Measurements from ENCODE around the gene ARHGAP15. TPM values are rescaled to one million over a fixed set of nuclear protein-coding genes. Genes with fewer than 3 reads are reported as not detected.

The ARHGAP15 gene
- total and polyA plus RNA-seq, 8 donors: 0.69 to 5.2 (median 1.5) TPM

- intact Hi-C loops (cut with DNase I): no loop called here
- ATAC-seq: peak in 2 of 4 donors; percentile 25 to 58
- TF ChIP-seq CTCF (IDR thresholded peaks at IDR 0.05): no peak
- DNase-seq: no peak
- Histone ChIP-seq H3K4me1 (no peaks in the 10 kb centered on the region), H3K27ac (no peak overlapping the region), H3K4me3 (no peak overlapping the region), H3K9me3 (no peaks in the 10 kb centered on the region), H3K36me3 (no peaks in the 10 kb centered on the region), H3K27me3 (no peaks in the 10 kb centered on the region)
- no peak for FAIRE-seq
- 57 to 58% methylated on average over 1 of the region's 1 CpG for WGBS, 2 donors
Measured at GRCh38 chr2:143140864-143141661, 11.8 kb downstream of the ARHGAP15 start.

GRCh38 chr2:143142598-143142997, 13.4 kb downstream of the ARHGAP15 start:
- H3K36me3 ChIP-seq: no peaks in the 10 kb centered on the region
- no peak for DNase-seq
- WGBS, 2 donors: 25 to 27% methylated on average over 2 of the region's 2 CpGs
- ATAC-seq: no peak
- TF ChIP-seq CTCF (IDR thresholded peaks at IDR 0.05): no peak
- H3K27me3 ChIP-seq: no peaks in the 10 kb centered on the region
- no peak for FAIRE-seq
- no peaks in the 10 kb centered on the region for H3K9me3 ChIP-seq
- H3K4me3 ChIP-seq: no peak overlapping the region
- intact Hi-C loops (cut with DNase I): no loop called here
- no peak overlapping the region for H3K27ac ChIP-seq
- no peaks in the 10 kb centered on the region for H3K4me1 ChIP-seq

- ATAC-seq (no peak), FAIRE-seq (no peak), DNase-seq (no peak)
- Histone ChIP-seq H3K27ac (no peak overlapping the region), H3K9me3 (no peaks in the 10 kb centered on the region), H3K27me3 (no peaks in the 10 kb centered on the region), H3K4me3 (no peak overlapping the region), H3K4me1 (no peaks in the 10 kb centered on the region), H3K36me3 (no peaks in the 10 kb centered on the region)
- intact Hi-C loops (cut with DNase I): no loop called here
- WGBS, 2 donors: 97 to 99% methylated on average over 3 of the region's 3 CpGs
- no peak for TF ChIP-seq CTCF (IDR thresholded peaks at IDR 0.05)
Measured at GRCh38 chr2:143144813-143145455, 15.7 kb downstream of the ARHGAP15 start.

- H3K27ac ChIP-seq: no peak overlapping the region
- H3K27me3 ChIP-seq: no peaks in the 10 kb centered on the region
- WGBS, 2 donors: 51 to 58% methylated on average over 1 of the region's 1 CpG
- intact Hi-C loops (cut with DNase I): no loop called here
- no peak overlapping the region for H3K4me3 ChIP-seq
- DNase-seq (no peak), FAIRE-seq (no peak), ATAC-seq (no peak)
- no peaks in the 10 kb centered on the region for H3K4me1 ChIP-seq
- no peak for TF ChIP-seq CTCF (IDR thresholded peaks at IDR 0.05)
- no peaks in the 10 kb centered on the region for H3K9me3 ChIP-seq
- H3K36me3 ChIP-seq: no peaks in the 10 kb centered on the region
Measured at GRCh38 chr2:143146366-143146765, 17.1 kb downstream of the ARHGAP15 start.
